Osteocyte (in vitro differentiated cells): ENCODE results near the gene MAPK4. TPM values are rescaled to one million over a fixed set of nuclear protein-coding genes. Genes with fewer than 3 reads are reported as not detected.

ENCODE experiments used
- DNase-seq: peaks from one replicate; pipeline ENCODE4 v3.0.0; 2021; ENCODE audit warnings: mixed read lengths; ENCODE audit not compliant: unreplicated experiment; ENCODE audit errors: extremely low spot score
- H3K27ac Mint-ChIP-seq: one replicate; pipeline ENCODE4 v1.8.0; 2021; ENCODE audit warnings: mild to moderate bottlenecking, mixed read lengths; ENCODE audit not compliant: unreplicated experiment
- H3K27me3 Mint-ChIP-seq: one replicate; pipeline ENCODE4 v1.8.0; 2021; ENCODE audit warnings: mixed read lengths; ENCODE audit not compliant: unreplicated experiment
- H3K36me3 Mint-ChIP-seq: one replicate; pipeline ENCODE4 v1.8.0; 2021; ENCODE audit warnings: mixed read lengths; ENCODE audit not compliant: unreplicated experiment
- H3K4me1 Mint-ChIP-seq: one replicate; pipeline ENCODE4 v1.8.0; 2021; ENCODE audit warnings: mixed read lengths; ENCODE audit not compliant: unreplicated experiment
- H3K4me3 Mint-ChIP-seq: one replicate; pipeline ENCODE4 v1.8.0; 2021; ENCODE audit warnings: mild to moderate bottlenecking, moderate library complexity, mixed read lengths; ENCODE audit not compliant: unreplicated experiment
- H3K9me3 Mint-ChIP-seq: one replicate; pipeline ENCODE4 v1.8.0; 2021; ENCODE audit warnings: mixed read lengths; ENCODE audit not compliant: unreplicated experiment
- CTCF ChIP-seq: fragments of 200-600 bp; sonication (generic); IDR thresholded peaks from 2 replicates; pipeline ENCODE4 v1.5.0; 2021; ENCODE audit warnings: antibody characterized with exemption, mild to moderate bottlenecking, moderate library complexity
- total RNA-seq: library from RNA; stranded (reverse); gene quantifications from 2 replicates; pipeline ENCODE4 v1.2.1, GENCODE V29; 2021

Gene MAPK4
- total RNA-seq, 1 donor from 2014 or later = not detected

GRCh38 chr18:50694147-50694546 lies 134.3 kb downstream of the MAPK4 start:
- no peak for TF ChIP-seq CTCF

GRCh38 chr18:50695431-50696176 lies 135.7 kb downstream of the MAPK4 start:
- H3K27ac Mint-ChIP-seq = no peak overlapping the region
- no peaks in the 10 kb centered on the region for H3K36me3 Mint-ChIP-seq
- H3K27me3 Mint-ChIP-seq = peaks cover 3% of the 10 kb centered on the region
- TF ChIP-seq CTCF = no peak
- no peaks in the 10 kb centered on the region for H3K9me3 Mint-ChIP-seq
- no peaks in the 10 kb centered on the region for H3K4me1 Mint-ChIP-seq
- DNase-seq = no peak
- no peak overlapping the region for H3K4me3 Mint-ChIP-seq

More at GRCh38 chr18:50694147-50694546, 134.3 kb downstream of the MAPK4 start:
- no peak overlapping the region for H3K27ac Mint-ChIP-seq
- DNase-seq = no peak
- H3K9me3 Mint-ChIP-seq = no peaks in the 10 kb centered on the region
- no peaks in the 10 kb centered on the region for H3K36me3 Mint-ChIP-seq
- no peaks in the 10 kb centered on the region for H3K4me1 Mint-ChIP-seq
- H3K27me3 Mint-ChIP-seq = peaks cover 4% of the 10 kb centered on the region
- H3K4me3 Mint-ChIP-seq = no peak overlapping the region

- Mint-ChIP-seq H3K27me3 (peaks cover 3% of the 10 kb centered on the region), H3K4me1 (no peaks in the 10 kb centered on the region), H3K9me3 (no peaks in the 10 kb centered on the region), H3K4me3 (no peak overlapping the region), H3K36me3 (no peaks in the 10 kb centered on the region), H3K27ac (no peak overlapping the region)
- DNase-seq = no peak
- no peak for TF ChIP-seq CTCF
Observed at GRCh38 chr18:50696436-50696835, 136.5 kb downstream of the MAPK4 start.

GRCh38 chr18:50696929-50697328 lies 137.0 kb downstream of the MAPK4 start:
- TF ChIP-seq CTCF = no peak
- H3K27me3 Mint-ChIP-seq = peaks cover 3% of the 10 kb centered on the region
- no peak overlapping the region for H3K4me3 Mint-ChIP-seq
- H3K9me3 Mint-ChIP-seq = no peaks in the 10 kb centered on the region
- DNase-seq = no peak
- no peaks in the 10 kb centered on the region for H3K36me3 Mint-ChIP-seq
- H3K4me1 Mint-ChIP-seq = no peaks in the 10 kb centered on the region
- no peak overlapping the region for H3K27ac Mint-ChIP-seq

- Mint-ChIP-seq H3K4me3 (no peak overlapping the region), H3K27ac (no peak overlapping the region), H3K9me3 (no peaks in the 10 kb centered on the region), H3K36me3 (no peaks in the 10 kb centered on the region), H3K27me3 (peaks cover 3% of the 10 kb centered on the region), H3K4me1 (no peaks in the 10 kb centered on the region)
- TF ChIP-seq CTCF = no peak
- DNase-seq = no peak
Observed at GRCh38 chr18:50697509-50697908, 137.6 kb downstream of the MAPK4 start.
